ENCODE data around the gene SHANK2. TPM values are rescaled to one million over a fixed set of nuclear protein-coding genes. Genes with fewer than 3 reads are reported as not detected.

Gene SHANK2
- total RNA-seq, 1 donor from 2014 or later: 10.5 TPM

- H3K27me3 Mint-ChIP-seq (ENCODE audit: unreplicated experiment): no peaks in the 10 kb centered on the region
- H3K4me1 Mint-ChIP-seq (ENCODE audit: unreplicated experiment): no peaks in the 10 kb centered on the region
- H3K36me3 Mint-ChIP-seq (ENCODE audit: low read depth, unreplicated experiment): peaks cover 2% of the 10 kb centered on the region
- H3K4me3 Mint-ChIP-seq (ENCODE audit: unreplicated experiment): no peak overlapping the region
- H3K27ac Mint-ChIP-seq (ENCODE audit: unreplicated experiment): no peak overlapping the region
- no peaks in the 10 kb centered on the region for H3K9me3 Mint-ChIP-seq (ENCODE audit: unreplicated experiment)
- DNase-seq (ENCODE audit: low spot score): no peak
- TF ChIP-seq, protein P1, sequence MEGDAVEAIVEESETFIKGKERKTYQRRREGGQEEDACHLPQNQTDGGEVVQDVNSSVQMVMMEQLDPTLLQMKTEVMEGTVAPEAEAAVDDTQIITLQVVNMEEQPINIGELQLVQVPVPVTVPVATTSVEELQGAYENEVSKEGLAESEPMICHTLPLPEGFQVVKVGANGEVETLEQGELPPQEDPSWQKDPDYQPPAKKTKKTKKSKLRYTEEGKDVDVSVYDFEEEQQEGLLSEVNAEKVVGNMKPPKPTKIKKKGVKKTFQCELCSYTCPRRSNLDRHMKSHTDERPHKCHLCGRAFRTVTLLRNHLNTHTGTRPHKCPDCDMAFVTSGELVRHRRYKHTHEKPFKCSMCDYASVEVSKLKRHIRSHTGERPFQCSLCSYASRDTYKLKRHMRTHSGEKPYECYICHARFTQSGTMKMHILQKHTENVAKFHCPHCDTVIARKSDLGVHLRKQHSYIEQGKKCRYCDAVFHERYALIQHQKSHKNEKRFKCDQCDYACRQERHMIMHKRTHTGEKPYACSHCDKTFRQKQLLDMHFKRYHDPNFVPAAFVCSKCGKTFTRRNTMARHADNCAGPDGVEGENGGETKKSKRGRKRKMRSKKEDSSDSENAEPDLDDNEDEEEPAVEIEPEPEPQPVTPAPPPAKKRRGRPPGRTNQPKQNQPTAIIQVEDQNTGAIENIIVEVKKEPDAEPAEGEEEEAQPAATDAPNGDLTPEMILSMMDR (IDR thresholded peaks at IDR 0.05; ENCODE audit: unreplicated experiment): no peak
Measured at GRCh38 chr11:71214553-71215424, 37.6 kb downstream of the SHANK2 start.

DNA sequence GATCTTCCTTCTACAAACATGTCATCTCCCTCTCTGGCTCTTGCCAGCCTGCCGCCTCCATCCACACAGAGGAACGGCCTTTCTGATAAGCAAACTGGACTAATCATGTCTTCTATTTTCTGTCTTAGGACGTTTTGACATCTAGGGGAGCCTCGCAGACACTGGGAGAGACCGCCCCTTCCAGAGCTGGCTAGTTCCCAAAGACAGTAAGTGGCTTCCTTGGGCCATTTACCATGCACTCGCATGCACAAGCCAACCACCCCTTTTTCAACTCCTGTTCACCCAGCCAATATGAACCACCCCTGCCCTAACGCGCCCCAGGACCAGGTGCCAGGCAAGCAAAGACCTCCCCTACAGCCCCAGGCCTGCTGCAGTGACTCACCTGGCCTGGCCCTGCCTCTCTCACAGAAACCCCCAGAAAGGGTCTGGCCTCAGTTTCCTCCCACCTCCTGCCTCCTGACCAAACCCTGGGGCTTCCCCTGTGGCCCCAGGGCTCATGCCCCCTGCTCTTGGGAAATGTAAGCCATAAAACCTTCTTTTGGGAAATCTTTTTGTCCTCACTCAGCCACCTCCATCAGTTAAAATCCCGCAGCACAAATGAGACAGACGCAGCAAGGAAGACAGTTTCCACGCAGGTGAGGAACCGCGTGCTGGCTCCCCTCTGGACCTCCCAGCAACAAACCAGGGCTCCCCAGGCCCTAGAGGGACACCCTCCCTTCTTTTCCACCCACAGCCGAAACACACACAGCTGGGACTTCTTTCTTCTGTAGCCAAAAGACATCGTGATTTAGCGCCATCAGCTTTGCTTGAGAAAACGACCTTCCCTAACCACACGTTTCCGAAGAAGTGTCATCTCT lies 38.5 kb downstream of the SHANK2 start:
- Mint-ChIP-seq H3K27ac (ENCODE audit: unreplicated experiment) (no peak overlapping the region), H3K4me3 (ENCODE audit: unreplicated experiment) (no peak overlapping the region), H3K9me3 (ENCODE audit: unreplicated experiment) (no peaks in the 10 kb centered on the region), H3K4me1 (ENCODE audit: unreplicated experiment) (no peaks in the 10 kb centered on the region), H3K27me3 (ENCODE audit: unreplicated experiment) (no peaks in the 10 kb centered on the region), H3K36me3 (ENCODE audit: low read depth, unreplicated experiment) (peaks cover 2% of the 10 kb centered on the region)
- DNase-seq (ENCODE audit: low spot score): no peak
- TF ChIP-seq, protein P1 (IDR thresholded peaks at IDR 0.05; ENCODE audit: unreplicated experiment): no peak

DNA sequence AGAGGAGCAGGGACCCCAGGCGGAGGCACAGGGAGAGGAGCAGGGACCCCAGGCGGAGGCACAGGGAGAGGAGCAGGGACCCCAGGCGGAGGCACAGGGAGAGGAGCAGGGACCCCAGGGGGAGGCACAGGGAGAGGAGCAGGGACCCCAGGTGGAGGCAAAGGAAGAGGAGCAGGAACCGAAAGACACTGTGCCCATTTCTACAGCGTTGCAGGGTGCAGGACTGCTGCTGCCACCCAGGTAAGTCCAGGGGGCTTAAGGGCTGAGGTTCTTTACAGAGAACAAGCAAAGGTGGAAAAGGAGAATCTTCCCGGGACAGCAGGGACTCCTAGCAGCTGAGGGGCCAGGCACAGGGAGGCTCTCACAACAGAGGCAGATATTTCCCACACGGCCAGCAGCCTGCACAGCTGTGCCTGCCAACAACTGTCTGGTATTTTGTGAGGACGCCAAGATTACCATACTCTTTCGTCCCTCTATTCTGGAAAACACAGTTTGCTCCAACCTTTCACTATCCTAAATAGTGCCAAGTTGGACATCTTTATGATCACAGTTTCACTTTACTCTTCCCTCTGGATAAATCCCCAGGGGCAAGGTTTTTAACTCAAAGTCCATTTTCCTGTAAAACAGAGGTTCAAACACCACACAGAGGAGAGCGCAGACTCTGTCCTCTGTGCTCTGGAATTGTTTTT lies 39.4 kb downstream of the SHANK2 start:
- no peak overlapping the region for H3K4me3 Mint-ChIP-seq (ENCODE audit: unreplicated experiment)
- H3K36me3 Mint-ChIP-seq (ENCODE audit: low read depth, unreplicated experiment): peaks cover 2% of the 10 kb centered on the region
- no peak for DNase-seq (ENCODE audit: low spot score)
- H3K9me3 Mint-ChIP-seq (ENCODE audit: unreplicated experiment): no peaks in the 10 kb centered on the region
- H3K27ac Mint-ChIP-seq (ENCODE audit: unreplicated experiment): no peak overlapping the region
- H3K4me1 Mint-ChIP-seq (ENCODE audit: unreplicated experiment): no peaks in the 10 kb centered on the region
- TF ChIP-seq, protein P1 (IDR thresholded peaks at IDR 0.05; ENCODE audit: unreplicated experiment): no peak
- no peaks in the 10 kb centered on the region for H3K27me3 Mint-ChIP-seq (ENCODE audit: unreplicated experiment)

- peaks cover 2% of the 10 kb centered on the region for H3K27me3 Mint-ChIP-seq (ENCODE audit: unreplicated experiment)
- peaks cover 2% of the 10 kb centered on the region for H3K36me3 Mint-ChIP-seq (ENCODE audit: low read depth, unreplicated experiment)
Measured at GRCh38 chr11:71211631-71212030, 40.7 kb downstream of the SHANK2 start.

More at GRCh38 chr11:71211631-71212030, 40.7 kb downstream of the SHANK2 start:
- TF ChIP-seq, protein P1 (IDR thresholded peaks at IDR 0.05; ENCODE audit: unreplicated experiment): no peak
- Mint-ChIP-seq H3K4me1 (ENCODE audit: unreplicated experiment) (no peaks in the 10 kb centered on the region), H3K4me3 (ENCODE audit: unreplicated experiment) (no peak overlapping the region), H3K9me3 (ENCODE audit: unreplicated experiment) (no peaks in the 10 kb centered on the region), H3K27ac (ENCODE audit: unreplicated experiment) (no peak overlapping the region)
- no peak for DNase-seq (ENCODE audit: low spot score)

All from endothelial cell (in vitro differentiated cells).